ENCODE measurements around the gene APC2.
"Not testable (repeated sequence)": the region's sequence is repeated elsewhere in the genome, so short reads cannot be mapped to it uniquely, and the experiment has no call there.

APC2 gene

GRCh38 chr19:1511318-1512317 is 61.7 kb downstream of the APC2 start:
- Histone ChIP-seq H3K27ac (ENCODE audit: low read depth, low read length) (no peak overlapping the region), H3K4me3 (ENCODE audit: low read depth in 1 of 2, low read length in 2 of 2) (no peak overlapping the region), H3K27me3 (ENCODE audit: control insufficient read depth in 1 of 2, insufficient read depth in 2 of 2, low read length in 2 of 2) (peaks cover 0 to 67% of the 10 kb centered on the region in 2 donors), H3K4me1 (ENCODE audit: insufficient read depth, low read length) (peaks cover 5% of the 10 kb centered on the region), H3K9me3 (ENCODE audit: low read length) (no peaks in the 10 kb centered on the region), H3K9ac (ENCODE audit: low read length) (no peak overlapping the region), H3K36me3 (ENCODE audit: insufficient read depth, low read length) (no peaks in the 10 kb centered on the region)

- H3K4me3 ChIP-seq (ENCODE audit: low read depth in 1 of 2, low read length in 2 of 2): peak within 1 kb of the TSS; percentile 32 to 35
- H3K9me3 ChIP-seq (ENCODE audit: low read length): no peaks in the 10 kb centered on the region
- H3K4me1 ChIP-seq (ENCODE audit: insufficient read depth, low read length): no peaks in the 10 kb centered on the region
- H3K27ac ChIP-seq (ENCODE audit: low read depth, low read length): no peak within 1 kb of the TSS
- peaks cover 0 to 55% of the 10 kb centered on the region in 2 donors for H3K27me3 ChIP-seq (ENCODE audit: control insufficient read depth in 1 of 2, insufficient read depth in 2 of 2, low read length in 2 of 2)
- no peak within 1 kb of the TSS for H3K9ac ChIP-seq (ENCODE audit: low read length)
- no peaks in the 10 kb centered on the region for H3K36me3 ChIP-seq (ENCODE audit: insufficient read depth, low read length)
Observed at GRCh38 chr19:1512671-1513498, 63.0 kb downstream of the APC2 start, which contains the start of gene ADAMTSL5. Gene ADAMTSL5, minus strand, starts transcription at chr19:1513019. Its CDS starts 2,076 bp downstream, at chr19:1510943.

- H3K27ac ChIP-seq (ENCODE audit: low read depth, low read length): no peak overlapping the region
- H3K4me3 ChIP-seq (ENCODE audit: low read depth in 1 of 2, low read length in 2 of 2): peak overlapping the region in 1 of 2 donors; percentile 32
- no peak overlapping the region for H3K9ac ChIP-seq (ENCODE audit: low read length)
- H3K36me3 ChIP-seq (ENCODE audit: insufficient read depth, low read length): no peaks in the 10 kb centered on the region
- no peaks in the 10 kb centered on the region for H3K9me3 ChIP-seq (ENCODE audit: low read length)
- peaks cover 0 to 54% of the 10 kb centered on the region in 2 donors for H3K27me3 ChIP-seq (ENCODE audit: control insufficient read depth in 1 of 2, insufficient read depth in 2 of 2, low read length in 2 of 2)
- no peaks in the 10 kb centered on the region for H3K4me1 ChIP-seq (ENCODE audit: insufficient read depth, low read length)
Observed at GRCh38 chr19:1513499-1514294, 63.8 kb downstream of the APC2 start.

- Histone ChIP-seq H3K9me3 (ENCODE audit: low read length) (no peaks in the 10 kb centered on the region), H3K36me3 (ENCODE audit: insufficient read depth, low read length) (no peaks in the 10 kb centered on the region), H3K4me3 (ENCODE audit: low read depth in 1 of 2, low read length in 2 of 2) (no peak overlapping the region), H3K27me3 (ENCODE audit: control insufficient read depth in 1 of 2, insufficient read depth in 2 of 2, low read length in 2 of 2) (peaks cover 0 to 54% of the 10 kb centered on the region in 2 donors), H3K9ac (ENCODE audit: low read length) (no peak overlapping the region), H3K4me1 (ENCODE audit: insufficient read depth, low read length) (no peaks in the 10 kb centered on the region), H3K27ac (ENCODE audit: low read depth, low read length) (no peak overlapping the region)
Observed at GRCh38 chr19:1514295-1514661, 64.4 kb downstream of the APC2 start.

GRCh38 chr19:1514986-1515721 is 65.2 kb downstream of the APC2 start:
- Histone ChIP-seq H3K27ac (ENCODE audit: low read depth, low read length) (no peak overlapping the region), H3K36me3 (ENCODE audit: insufficient read depth, low read length) (no peaks in the 10 kb centered on the region), H3K4me1 (ENCODE audit: insufficient read depth, low read length) (no peaks in the 10 kb centered on the region), H3K27me3 (ENCODE audit: control insufficient read depth in 1 of 2, insufficient read depth in 2 of 2, low read length in 2 of 2) (peaks cover 0 to 54% of the 10 kb centered on the region in 2 donors), H3K9ac (ENCODE audit: low read length) (no peak overlapping the region), H3K9me3 (ENCODE audit: low read length) (no peaks in the 10 kb centered on the region), H3K4me3 (ENCODE audit: low read depth in 1 of 2, low read length in 2 of 2) (no peak overlapping the region)

GRCh38 chr19:1516395-1516753 is 66.5 kb downstream of the APC2 start:
- H3K27ac ChIP-seq (ENCODE audit: low read depth, low read length): no peak overlapping the region
- no peaks in the 10 kb centered on the region for H3K4me1 ChIP-seq (ENCODE audit: insufficient read depth, low read length)

GRCh38 chr19:1518471-1518870 is 68.5 kb downstream of the APC2 start:
- Histone ChIP-seq H3K9ac (ENCODE audit: low read length) (no peak overlapping the region), H3K4me3 (ENCODE audit: low read depth in 1 of 2, low read length in 2 of 2) (no peak overlapping the region), H3K4me1 (ENCODE audit: insufficient read depth, low read length) (peaks cover 3% of the 10 kb centered on the region), H3K36me3 (ENCODE audit: insufficient read depth, low read length) (no peaks in the 10 kb centered on the region), H3K27me3 (ENCODE audit: control insufficient read depth in 1 of 2, insufficient read depth in 2 of 2, low read length in 2 of 2) (peaks cover 0 to 33% of the 10 kb centered on the region in 2 donors), H3K27ac (ENCODE audit: low read depth, low read length) (no peak overlapping the region), H3K9me3 (ENCODE audit: low read length) (no peaks in the 10 kb centered on the region)

More at GRCh38 chr19:1516395-1516753, 66.5 kb downstream of the APC2 start:
- Histone ChIP-seq H3K9me3 (ENCODE audit: low read length) (no peaks in the 10 kb centered on the region), H3K27me3 (ENCODE audit: control insufficient read depth in 1 of 2, insufficient read depth in 2 of 2, low read length in 2 of 2) (peaks cover 0 to 44% of the 10 kb centered on the region in 2 donors), H3K9ac (ENCODE audit: low read length) (no peak overlapping the region), H3K4me3 (ENCODE audit: low read depth in 1 of 2, low read length in 2 of 2) (no peak overlapping the region), H3K36me3 (ENCODE audit: insufficient read depth, low read length) (no peaks in the 10 kb centered on the region)

GRCh38 chr19:1519802-1520201 is 69.9 kb downstream of the APC2 start:
- peaks cover 6 to 28% of the 10 kb centered on the region in 2 donors for H3K27me3 ChIP-seq (ENCODE audit: control insufficient read depth in 1 of 2, insufficient read depth in 2 of 2, low read length in 2 of 2)
- not testable (repeated sequence) for H3K27ac ChIP-seq (ENCODE audit: low read depth, low read length); H3K36me3 ChIP-seq (ENCODE audit: insufficient read depth, low read length); H3K9me3 ChIP-seq (ENCODE audit: low read length); H3K9ac ChIP-seq (ENCODE audit: low read length); H3K4me3 ChIP-seq (ENCODE audit: low read depth in 1 of 2, low read length in 2 of 2); H3K4me1 ChIP-seq (ENCODE audit: insufficient read depth, low read length)

GRCh38 chr19:1520203-1520780 is 70.4 kb downstream of the APC2 start:
- no peaks in the 10 kb centered on the region for H3K9me3 ChIP-seq (ENCODE audit: low read length)
- no peak overlapping the region for H3K4me3 ChIP-seq (ENCODE audit: low read depth in 1 of 2, low read length in 2 of 2)
- peaks cover 3% of the 10 kb centered on the region for H3K4me1 ChIP-seq (ENCODE audit: insufficient read depth, low read length)
- no peaks in the 10 kb centered on the region for H3K36me3 ChIP-seq (ENCODE audit: insufficient read depth, low read length)
- no peak overlapping the region for H3K27ac ChIP-seq (ENCODE audit: low read depth, low read length)
- peaks cover 9 to 28% of the 10 kb centered on the region in 2 donors for H3K27me3 ChIP-seq (ENCODE audit: control insufficient read depth in 1 of 2, insufficient read depth in 2 of 2, low read length in 2 of 2)
- H3K9ac ChIP-seq (ENCODE audit: low read length): no peak overlapping the region

- Histone ChIP-seq H3K9ac (ENCODE audit: low read length) (no peak overlapping the region), H3K4me1 (ENCODE audit: insufficient read depth, low read length) (peaks cover 3% of the 10 kb centered on the region)
Observed at GRCh38 chr19:1521636-1522035, 71.7 kb downstream of the APC2 start.

More at GRCh38 chr19:1521636-1522035, 71.7 kb downstream of the APC2 start:
- Histone ChIP-seq H3K27me3 (ENCODE audit: control insufficient read depth in 1 of 2, insufficient read depth in 2 of 2, low read length in 2 of 2) (peaks cover 20 to 39% of the 10 kb centered on the region in 2 donors), H3K4me3 (ENCODE audit: low read depth in 1 of 2, low read length in 2 of 2) (no peak overlapping the region), H3K27ac (ENCODE audit: low read depth, low read length) (no peak overlapping the region), H3K36me3 (ENCODE audit: insufficient read depth, low read length) (no peaks in the 10 kb centered on the region), H3K9me3 (ENCODE audit: low read length) (no peaks in the 10 kb centered on the region)
